DOHH2 (cell line): ENCODE data around the gene SCYGR2.

ENCODE experiments used
- H3F3A ChIP-seq: fragments of 200-600 bp; sonication (generic), shearing (Covaris generic); 2 replicates; pipeline ENCODE4 v1.6.0; 2016; ENCODE audit warnings: antibody characterized with exemption, mild to moderate bottlenecking; ENCODE audit not compliant: control insufficient read depth, insufficient read depth
- H3K27ac ChIP-seq: fragments of 200-600 bp; sonication (generic); 2 replicates; pipeline ENCODE4 v1.5.1; 2014; ENCODE audit warnings: low read depth, mild to moderate bottlenecking, low read length, moderate library complexity
- H3K27me3 ChIP-seq: fragments of 200-600 bp; sonication (generic); 2 replicates; pipeline ENCODE4 v1.6.1; 2014; ENCODE audit warnings: mild to moderate bottlenecking, low read length, mixed read lengths; ENCODE audit not compliant: control insufficient read depth
- H3K36me3 ChIP-seq: fragments of 200-600 bp; sonication (generic); 2 replicates; pipeline ENCODE4 v1.6.1; 2014; ENCODE audit warnings: mild to moderate bottlenecking, low read length, moderate library complexity, mixed read lengths; ENCODE audit not compliant: control insufficient read depth
- H3K4me1 ChIP-seq: fragments of 200-600 bp; sonication (generic); 2 replicates; pipeline ENCODE4 v1.6.1; 2014; ENCODE audit warnings: mild to moderate bottlenecking, low read length, mixed read lengths; ENCODE audit not compliant: control insufficient read depth
- H3K4me2 ChIP-seq: fragments of 200-600 bp; sonication (generic); 2 replicates; pipeline ENCODE4 v1.6.0; 2014; ENCODE audit warnings: mild to moderate bottlenecking, low read length, moderate library complexity
- H3K4me3 ChIP-seq: fragments of 200-600 bp; sonication (generic); 2 replicates; pipeline ENCODE4 v1.5.1; 2014; ENCODE audit warnings: mild to moderate bottlenecking, low read length, mixed read lengths
- H3K79me2 ChIP-seq: fragments of 200-600 bp; sonication (generic); 2 replicates; pipeline ENCODE4 v1.6.1; 2014; ENCODE audit warnings: mild to moderate bottlenecking, low read length, mixed read lengths; ENCODE audit not compliant: control insufficient read depth
- H3K9me2 ChIP-seq: fragments of 200-600 bp; sonication (generic); replicated peaks from 2 replicates; pipeline ENCODE4 v1.6.1; 2014; ENCODE audit warnings: mild to moderate bottlenecking, low read length, mixed read lengths; ENCODE audit not compliant: control insufficient read depth
- H3K9me3 ChIP-seq: fragments of 200-600 bp; sonication (generic); 2 replicates; pipeline ENCODE4 v1.6.1; 2014; ENCODE audit warnings: antibody characterized with exemption, low read length, mixed read lengths; ENCODE audit not compliant: control insufficient read depth, insufficient read depth
- H4K20me1 ChIP-seq: fragments of 200-600 bp; sonication (generic); 2 replicates; pipeline ENCODE4 v1.6.0; 2014; ENCODE audit warnings: low read depth, mild to moderate bottlenecking, antibody characterized with exemption, low read length, moderate library complexity; ENCODE audit not compliant: control insufficient read depth, insufficient read depth
- CTCF ChIP-seq: fragments of 200-600 bp; sonication (generic); IDR thresholded peaks from one replicate; pipeline ENCODE4 v1.5.1; 2014; ENCODE audit warnings: antibody characterized with exemption, mild to moderate bottlenecking, low read depth, low read length; ENCODE audit not compliant: poor library complexity, severe bottlenecking
- EZH2phosphoT487 ChIP-seq: fragments of 200-600 bp; sonication (generic); IDR thresholded peaks from 2 replicates; pipeline ENCODE4 v1.6.1; 2017; ENCODE audit warnings: borderline replicate concordance, mild to moderate bottlenecking, antibody characterized with exemption, low read length, moderate library complexity, mixed read lengths

Gene SCYGR2

GRCh38 chr2:227608561-227609338, 10.1 kb downstream of the SCYGR2 start:
- H3K9me3 ChIP-seq = no peaks in the 10 kb centered on the region
- H3K4me1 ChIP-seq = peaks cover 9% of the 10 kb centered on the region
- no peaks in the 10 kb centered on the region for H4K20me1 ChIP-seq
- H3K4me2 ChIP-seq = no peak overlapping the region
- no peak overlapping the region for H3K27ac ChIP-seq
- no peaks in the 10 kb centered on the region for H3F3A ChIP-seq
- no peaks in the 10 kb centered on the region for H3K27me3 ChIP-seq
- no peak overlapping the region for H3K4me3 ChIP-seq
- H3K36me3 ChIP-seq = no peaks in the 10 kb centered on the region
- no peaks in the 10 kb centered on the region for H3K9me2 ChIP-seq
- H3K79me2 ChIP-seq = no peaks in the 10 kb centered on the region
- TF ChIP-seq EZH2phosphoT487 (no peak), CTCF (no peak)

DNA sequence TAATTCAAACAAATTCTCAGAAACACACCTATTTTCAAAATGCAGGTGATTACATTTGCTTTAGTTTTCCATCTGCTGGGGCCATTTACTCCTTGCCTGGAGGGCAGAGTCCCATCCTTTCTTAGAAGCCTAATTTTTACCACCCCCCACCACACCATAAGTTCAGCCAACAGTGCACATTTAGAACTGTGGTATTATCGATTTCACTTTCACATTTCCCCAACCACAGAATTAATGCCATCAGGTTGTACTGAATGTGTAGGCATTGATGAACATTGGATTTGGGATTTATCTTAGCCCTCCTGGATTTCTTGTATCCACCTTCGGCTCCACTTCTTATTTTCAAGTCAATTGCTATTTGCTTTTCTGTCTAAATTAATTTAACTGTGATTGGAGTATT, 11.4 kb downstream of the SCYGR2 start:
- Histone ChIP-seq H3K27ac (no peak overlapping the region), H3K36me3 (no peaks in the 10 kb centered on the region), H3K9me3 (no peaks in the 10 kb centered on the region), H3F3A (no peaks in the 10 kb centered on the region), H3K27me3 (no peaks in the 10 kb centered on the region), H3K4me3 (no peak overlapping the region), H3K4me2 (no peak overlapping the region), H3K4me1 (peaks cover 9% of the 10 kb centered on the region), H3K79me2 (no peaks in the 10 kb centered on the region), H3K9me2 (no peaks in the 10 kb centered on the region), H4K20me1 (no peaks in the 10 kb centered on the region)
- TF ChIP-seq CTCF (no peak), EZH2phosphoT487 (no peak)

DNA sequence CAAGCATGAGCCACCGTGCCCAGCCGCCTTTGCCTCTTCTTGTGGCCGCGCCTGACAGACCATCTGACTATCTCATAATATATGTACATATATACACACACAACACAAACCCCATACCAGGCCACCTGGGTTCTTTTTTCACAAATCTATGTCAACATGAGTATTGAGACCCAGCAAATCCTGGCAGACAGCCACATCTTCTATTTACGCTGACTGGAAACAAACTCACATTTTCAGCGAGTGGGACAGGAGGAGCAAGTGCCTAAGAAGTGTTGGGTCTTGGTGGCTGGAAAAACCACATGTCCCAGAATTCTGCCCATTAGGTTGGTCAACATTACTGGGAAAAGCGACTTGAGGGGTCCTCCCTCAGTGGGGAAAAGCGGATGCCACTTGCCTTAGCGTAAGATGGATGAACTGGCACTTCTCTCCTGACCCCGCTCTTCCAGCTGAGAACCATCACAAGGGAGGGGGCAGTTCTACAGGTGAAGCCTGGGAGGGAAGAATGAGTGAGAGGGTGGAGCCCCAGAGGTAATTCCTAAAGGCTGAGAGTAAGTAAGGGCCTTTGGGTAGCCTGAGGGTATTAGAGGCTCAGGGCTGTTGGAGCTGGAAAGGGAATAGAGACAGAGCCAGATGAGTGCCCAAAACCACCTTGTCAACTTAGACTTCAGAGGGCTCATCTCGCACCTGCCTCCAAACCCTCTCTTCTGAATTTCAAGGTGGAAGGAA, 14.0 kb downstream of the SCYGR2 start:
- no peak for TF ChIP-seq CTCF
- no peak for TF ChIP-seq EZH2phosphoT487
- H3K36me3 ChIP-seq = no peaks in the 10 kb centered on the region
- H3K4me2 ChIP-seq = no peak overlapping the region
- no peaks in the 10 kb centered on the region for H3K79me2 ChIP-seq
- H3F3A ChIP-seq = no peaks in the 10 kb centered on the region
- no peak overlapping the region for H3K4me3 ChIP-seq
- H4K20me1 ChIP-seq = no peaks in the 10 kb centered on the region
- peaks cover 9% of the 10 kb centered on the region for H3K4me1 ChIP-seq
- no peak overlapping the region for H3K27ac ChIP-seq
- H3K9me2 ChIP-seq = no peaks in the 10 kb centered on the region
- H3K27me3 ChIP-seq = no peaks in the 10 kb centered on the region
- no peaks in the 10 kb centered on the region for H3K9me3 ChIP-seq
